ENCODE results near the gene C10orf120. TPM values are rescaled to one million over a fixed set of nuclear protein-coding genes. Genes with fewer than 3 reads are reported as not detected.

C10orf120 gene
- total RNA-seq, result not detected in 2 replicates

- intact Hi-C loops (cut with micrococcal nuclease), result no loop called here
- Mint-ChIP-seq H3K9me3 (no peaks in the 10 kb centered on the region), H3K4me3 (no peak within 1 kb of the TSS), H3K36me3 (ENCODE audit: low read depth) (no peaks in the 10 kb centered on the region), H3K27me3 (peaks cover 4% of the 10 kb centered on the region), H3K27ac (no peak within 1 kb of the TSS), H3K4me1 (no peaks in the 10 kb centered on the region)
- DNase-seq, result no peak
Observed at GRCh38 chr10:122699796-122700455, at the start of gene C10orf120. Gene C10orf120, minus strand, starts transcription at chr10:122699846. Its CDS starts 56 bp downstream, at chr10:122699790.

GRCh38 chr10:122748496-122748895 lies 48.9 kb upstream of the C10orf120 start:
- H3K9me3 Mint-ChIP-seq, result no peaks in the 10 kb centered on the region
- H3K4me1 Mint-ChIP-seq, result no peaks in the 10 kb centered on the region
- peaks cover 1% of the 10 kb centered on the region for H3K27me3 Mint-ChIP-seq
- intact Hi-C loops (cut with micrococcal nuclease), result no loop called here
- no peaks in the 10 kb centered on the region for H3K36me3 Mint-ChIP-seq (ENCODE audit: low read depth)
- DNase-seq, result no peak
- H3K27ac Mint-ChIP-seq, result no peak overlapping the region
- no peak overlapping the region for H3K4me3 Mint-ChIP-seq

GRCh38 chr10:122746408-122746807 lies 46.8 kb upstream of the C10orf120 start:
- intact Hi-C loops (cut with micrococcal nuclease), result no loop called here
- Mint-ChIP-seq H3K27ac (no peak overlapping the region), H3K9me3 (no peaks in the 10 kb centered on the region), H3K36me3 (ENCODE audit: low read depth) (no peaks in the 10 kb centered on the region), H3K4me1 (no peaks in the 10 kb centered on the region), H3K4me3 (no peak overlapping the region), H3K27me3 (peaks cover 1% of the 10 kb centered on the region)
- DNase-seq, result no peak

- DNase-seq, result no peak
- Mint-ChIP-seq H3K27ac (no peak overlapping the region), H3K36me3 (ENCODE audit: low read depth) (no peaks in the 10 kb centered on the region), H3K4me3 (no peak overlapping the region), H3K27me3 (peaks cover 1% of the 10 kb centered on the region), H3K4me1 (no peaks in the 10 kb centered on the region), H3K9me3 (no peaks in the 10 kb centered on the region)
- intact Hi-C loops (cut with micrococcal nuclease), result no loop called here
Observed at GRCh38 chr10:122744257-122744656, 44.6 kb upstream of the C10orf120 start.

- DNase-seq, result no peak
- Mint-ChIP-seq H3K4me1 (no peaks in the 10 kb centered on the region), H3K9me3 (no peaks in the 10 kb centered on the region), H3K4me3 (no peak overlapping the region), H3K27me3 (peaks cover 8% of the 10 kb centered on the region), H3K27ac (no peak overlapping the region), H3K36me3 (ENCODE audit: low read depth) (no peaks in the 10 kb centered on the region)
- intact Hi-C loops (cut with micrococcal nuclease), result no loop called here
Observed at GRCh38 chr10:122740640-122741039, 41.0 kb upstream of the C10orf120 start.

- Mint-ChIP-seq H3K4me1 (no peaks in the 10 kb centered on the region), H3K27ac (no peak overlapping the region), H3K27me3 (peaks cover 11% of the 10 kb centered on the region), H3K36me3 (ENCODE audit: low read depth) (no peaks in the 10 kb centered on the region), H3K9me3 (no peaks in the 10 kb centered on the region), H3K4me3 (no peak overlapping the region)
- no peak for DNase-seq
- intact Hi-C loops (cut with micrococcal nuclease), result no loop called here
Observed at GRCh38 chr10:122738031-122738430, 38.4 kb upstream of the C10orf120 start.

GRCh38 chr10:122733931-122734665 lies 34.5 kb upstream of the C10orf120 start:
- intact Hi-C loops (cut with micrococcal nuclease), result no loop called here
- H3K4me1 Mint-ChIP-seq, result no peaks in the 10 kb centered on the region
- H3K4me3 Mint-ChIP-seq, result no peak overlapping the region
- no peaks in the 10 kb centered on the region for H3K9me3 Mint-ChIP-seq
- H3K27ac Mint-ChIP-seq, result no peak overlapping the region
- H3K36me3 Mint-ChIP-seq (ENCODE audit: low read depth), result no peaks in the 10 kb centered on the region
- no peak for DNase-seq
- H3K27me3 Mint-ChIP-seq, result peaks cover 13% of the 10 kb centered on the region

- Mint-ChIP-seq H3K27ac (no peak overlapping the region), H3K36me3 (ENCODE audit: low read depth) (no peaks in the 10 kb centered on the region), H3K9me3 (no peaks in the 10 kb centered on the region), H3K4me3 (no peak overlapping the region), H3K4me1 (no peaks in the 10 kb centered on the region), H3K27me3 (peaks cover 10% of the 10 kb centered on the region)
- intact Hi-C loops (cut with micrococcal nuclease), result no loop called here
- no peak for DNase-seq
Observed at GRCh38 chr10:122733443-122733842, 33.8 kb upstream of the C10orf120 start.

GRCh38 chr10:122730238-122730637 lies 30.6 kb upstream of the C10orf120 start:
- Mint-ChIP-seq H3K9me3 (no peaks in the 10 kb centered on the region), H3K27me3 (peaks cover 6% of the 10 kb centered on the region), H3K36me3 (ENCODE audit: low read depth) (no peaks in the 10 kb centered on the region), H3K4me3 (no peak overlapping the region), H3K27ac (no peak overlapping the region), H3K4me1 (no peaks in the 10 kb centered on the region)
- DNase-seq, result no peak
- intact Hi-C loops (cut with micrococcal nuclease), result no loop called here

- Mint-ChIP-seq H3K27ac (no peak overlapping the region), H3K9me3 (no peaks in the 10 kb centered on the region), H3K4me1 (no peaks in the 10 kb centered on the region), H3K4me3 (no peak overlapping the region), H3K27me3 (peaks cover 6% of the 10 kb centered on the region), H3K36me3 (ENCODE audit: low read depth) (no peaks in the 10 kb centered on the region)
- intact Hi-C loops (cut with micrococcal nuclease), result no loop called here
- no peak for DNase-seq
Observed at GRCh38 chr10:122729126-122729525, 29.5 kb upstream of the C10orf120 start.

- no peaks in the 10 kb centered on the region for H3K36me3 Mint-ChIP-seq (ENCODE audit: low read depth)
- no peaks in the 10 kb centered on the region for H3K9me3 Mint-ChIP-seq
- intact Hi-C loops (cut with micrococcal nuclease), result no loop called here
- H3K27me3 Mint-ChIP-seq, result peaks cover 2% of the 10 kb centered on the region
- H3K4me3 Mint-ChIP-seq, result no peak overlapping the region
- no peaks in the 10 kb centered on the region for H3K4me1 Mint-ChIP-seq
- DNase-seq, result no peak
- no peak overlapping the region for H3K27ac Mint-ChIP-seq
Observed at GRCh38 chr10:122727426-122727825, 27.8 kb upstream of the C10orf120 start.

- intact Hi-C loops (cut with micrococcal nuclease), result no loop called here
- Mint-ChIP-seq H3K27ac (no peak overlapping the region), H3K9me3 (no peaks in the 10 kb centered on the region), H3K36me3 (ENCODE audit: low read depth) (no peaks in the 10 kb centered on the region), H3K27me3 (no peaks in the 10 kb centered on the region), H3K4me1 (no peaks in the 10 kb centered on the region), H3K4me3 (no peak overlapping the region)
- no peak for DNase-seq
Observed at GRCh38 chr10:122725768-122726167, 26.1 kb upstream of the C10orf120 start.

GRCh38 chr10:122725006-122725405 lies 25.4 kb upstream of the C10orf120 start:
- no peak overlapping the region for H3K27ac Mint-ChIP-seq
- H3K36me3 Mint-ChIP-seq (ENCODE audit: low read depth), result no peaks in the 10 kb centered on the region
- no peaks in the 10 kb centered on the region for H3K4me1 Mint-ChIP-seq
- intact Hi-C loops (cut with micrococcal nuclease), result no loop called here
- H3K4me3 Mint-ChIP-seq, result no peak overlapping the region
- no peak for DNase-seq
- H3K27me3 Mint-ChIP-seq, result no peaks in the 10 kb centered on the region
- no peaks in the 10 kb centered on the region for H3K9me3 Mint-ChIP-seq

GRCh38 chr10:122721111-122721510 lies 21.5 kb upstream of the C10orf120 start:
- intact Hi-C loops (cut with micrococcal nuclease), result no loop called here
- H3K36me3 Mint-ChIP-seq (ENCODE audit: low read depth), result no peaks in the 10 kb centered on the region
- H3K4me3 Mint-ChIP-seq, result no peak overlapping the region
- DNase-seq, result no peak
- no peaks in the 10 kb centered on the region for H3K27me3 Mint-ChIP-seq
- H3K4me1 Mint-ChIP-seq, result no peaks in the 10 kb centered on the region
- H3K9me3 Mint-ChIP-seq, result no peaks in the 10 kb centered on the region
- H3K27ac Mint-ChIP-seq, result no peak overlapping the region

All from activated CD4-positive, alpha-beta T cell treated with anti-CD3 and anti-CD28 coated beads, Interleukin-2, amount 10 ng/mL, durations not matched to agents 24 days and 14 days (primary cell).